Activated CD4-positive, CD25-positive, alpha-beta regulatory T cell treated with anti-CD3 and anti-CD28 coated beads, Interleukin-2, amount 50 U/mL, for 24 hours (primary cell): ENCODE data around the gene DNAJB12.
"Not testable (repeated sequence)": the region's sequence is repeated elsewhere in the genome, so short reads cannot be mapped to it uniquely, and the experiment has no call there.

Experiments used
- ATAC-seq, 2 donors: fragments of 150-1000 bp; cut with Tn5 transposase; one replicate each; pipeline ENCODE4 v1.10.0; 2021; ENCODE audit warnings: mild to moderate bottlenecking in 1 of 2, moderate library complexity in 1 of 2

The DNAJB12 gene

DNA sequence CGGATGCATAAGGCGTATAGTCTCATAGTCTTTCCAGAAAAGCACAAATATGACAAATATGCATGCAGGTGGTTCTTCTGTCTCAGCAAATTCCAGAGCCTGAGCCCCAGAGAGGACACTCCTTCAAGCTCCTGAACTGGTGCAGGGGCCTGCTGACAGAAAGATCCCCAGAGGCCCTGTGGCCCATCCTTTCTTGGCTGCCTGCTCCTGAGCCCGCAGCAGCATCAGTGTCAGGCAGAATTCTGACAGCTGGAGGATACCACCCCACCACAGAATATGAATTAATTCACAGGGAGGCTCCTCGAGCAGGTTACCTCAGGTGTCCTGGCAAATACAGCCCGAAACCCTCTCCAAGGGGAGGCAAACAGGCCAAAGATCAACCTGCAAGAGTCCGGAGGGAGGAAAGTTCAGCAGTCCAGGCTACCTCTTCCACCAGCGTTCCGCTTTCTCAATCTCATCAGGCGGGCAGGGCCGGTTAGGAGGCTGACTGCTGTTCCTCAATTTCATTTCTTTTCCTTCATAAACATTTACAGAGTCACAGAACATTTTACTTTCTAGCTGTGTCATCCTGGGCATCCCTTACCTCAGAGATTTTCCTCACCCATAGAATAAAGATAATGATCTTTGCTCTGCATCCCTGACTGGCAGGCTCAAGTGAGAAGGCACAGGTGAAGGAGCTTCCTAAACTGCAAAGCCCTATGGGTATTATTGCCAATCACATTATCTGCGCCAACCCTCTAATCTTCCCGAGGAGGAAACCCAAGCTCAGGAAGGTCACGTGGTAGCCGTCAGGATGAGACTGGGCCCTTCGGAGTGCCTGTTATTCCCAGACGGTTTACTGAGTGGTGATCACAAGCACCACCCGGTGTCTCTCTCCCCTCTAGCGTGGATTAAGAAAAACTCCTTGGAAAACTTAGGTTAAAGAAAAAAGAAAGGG, 1.4 kb downstream of the DNAJB12 start:
- ATAC-seq: no peak

DNA sequence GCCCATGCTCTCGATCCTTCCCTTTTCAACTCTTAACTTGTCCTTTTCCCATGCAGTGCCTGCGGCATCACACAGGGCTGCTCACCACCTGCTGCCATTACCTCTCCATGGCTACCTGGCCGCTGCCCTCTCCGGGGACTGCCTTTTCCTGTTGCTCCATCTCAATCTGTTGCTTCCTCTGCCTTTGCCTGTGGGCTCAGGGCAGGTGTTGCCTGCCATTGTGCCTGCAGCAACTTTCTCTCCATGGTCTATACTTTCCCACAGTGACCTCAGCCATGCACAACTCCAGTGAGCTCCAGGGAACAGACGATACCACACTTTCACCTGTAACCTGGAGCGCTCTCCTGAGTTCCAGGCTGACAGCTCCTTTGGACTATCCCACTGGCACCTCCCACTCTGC, 3.2 kb downstream of the DNAJB12 start:
- no peak for ATAC-seq

DNA sequence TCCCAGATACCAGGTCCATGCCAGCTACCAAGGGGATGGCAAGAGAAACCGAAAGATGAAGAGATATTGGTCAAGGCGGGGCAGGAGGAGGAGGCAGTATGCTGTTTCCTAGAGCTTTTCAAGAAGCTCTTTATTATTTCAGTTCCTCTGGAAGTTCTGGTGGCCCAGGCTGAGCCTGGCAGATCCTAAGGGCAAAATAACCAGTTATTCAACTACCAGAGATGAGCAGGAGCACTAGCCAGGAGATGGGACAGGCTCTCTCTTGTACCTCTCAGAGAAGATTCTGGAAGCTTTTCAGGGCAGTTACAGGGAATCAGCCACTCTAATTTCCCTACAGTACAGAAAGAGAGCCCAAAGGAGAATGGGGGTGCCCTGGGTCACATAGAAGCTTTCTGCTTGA, 5.3 kb downstream of the DNAJB12 start:
- ATAC-seq: no peak

DNA sequence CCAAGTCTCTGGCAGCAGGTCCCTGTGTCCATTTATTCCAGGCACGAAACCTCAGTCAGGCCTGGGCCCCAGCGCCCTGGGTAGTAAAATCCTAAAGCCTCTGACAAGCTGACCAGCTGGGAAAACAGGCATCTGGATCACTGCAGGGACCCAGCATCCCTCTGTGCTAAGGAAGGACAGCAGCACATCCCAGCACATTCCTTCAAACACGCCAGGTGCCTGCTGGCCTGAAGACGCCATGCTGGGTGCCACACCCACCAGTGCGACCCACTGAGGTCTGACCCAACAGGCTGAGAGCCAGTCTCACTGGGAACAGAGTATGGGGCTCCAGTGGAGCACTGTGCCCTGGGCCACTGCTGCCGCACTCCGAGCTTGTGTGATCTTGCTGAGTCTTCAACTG, 6.4 kb downstream of the DNAJB12 start:
- ATAC-seq: no peak

DNA sequence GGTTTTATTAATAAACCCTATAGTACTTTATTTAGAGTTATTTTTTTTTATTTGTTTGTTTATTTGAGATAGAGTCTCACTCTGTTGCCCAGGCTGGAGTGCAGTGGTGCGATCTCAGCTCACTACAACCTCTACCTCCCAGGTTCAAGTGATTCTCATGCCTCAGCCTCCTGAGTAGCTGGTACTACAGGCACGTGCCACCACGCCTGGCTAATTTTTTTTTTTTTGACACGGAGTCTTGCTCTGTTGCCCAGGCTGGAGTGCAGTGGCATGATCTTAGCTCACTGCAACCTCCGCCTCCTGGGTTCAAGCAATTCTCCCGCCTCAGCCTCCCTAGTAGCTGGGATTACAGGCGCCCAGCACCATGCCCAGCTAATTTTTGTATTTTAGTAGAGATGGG, 8.6 kb downstream of the DNAJB12 start:
- not testable (repeated sequence) for ATAC-seq

DNA sequence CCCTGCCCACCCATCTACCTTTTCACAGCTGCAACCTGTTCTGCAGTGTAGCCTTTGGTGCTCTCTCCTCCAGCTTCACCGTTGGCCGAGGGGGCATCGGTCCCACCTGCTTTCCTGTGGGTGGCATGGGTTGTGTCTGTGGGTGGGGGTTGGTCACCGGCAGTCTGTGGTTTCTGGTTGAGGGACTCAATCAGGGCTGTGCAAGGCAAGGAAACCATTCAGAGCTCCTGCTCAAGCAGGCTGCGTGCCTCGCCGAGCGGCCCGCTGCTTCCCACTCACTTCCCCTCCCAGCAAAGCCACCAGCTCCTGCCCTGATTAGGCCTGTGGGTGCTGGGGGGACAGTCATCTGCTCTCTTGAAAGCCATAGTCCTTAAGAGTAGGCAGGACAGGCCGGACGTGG, 9.8 kb downstream of the DNAJB12 start:
- peak in 1 of 2 donors; percentile 28 for ATAC-seq

DNA sequence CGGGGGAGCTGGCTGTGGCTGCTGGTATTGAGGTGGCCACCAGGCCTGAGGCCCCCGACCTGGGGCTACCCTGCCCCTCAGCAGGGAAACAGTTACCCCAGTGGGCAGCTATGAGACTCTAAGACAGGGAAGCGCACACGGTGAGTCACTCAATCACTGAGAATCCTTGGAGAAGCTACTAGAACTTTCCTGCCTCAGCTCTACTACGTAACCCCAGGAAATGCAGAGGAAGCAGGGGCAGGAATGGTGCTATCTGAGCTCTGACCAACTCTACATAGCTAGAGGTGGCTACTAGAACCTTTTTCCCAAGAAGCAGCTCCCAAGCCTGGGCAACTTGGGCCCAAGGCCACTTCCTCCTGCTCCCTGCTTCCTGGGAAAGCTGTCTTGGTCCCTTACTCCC, 11.8 kb downstream of the DNAJB12 start:
- ATAC-seq: no peak

DNA sequence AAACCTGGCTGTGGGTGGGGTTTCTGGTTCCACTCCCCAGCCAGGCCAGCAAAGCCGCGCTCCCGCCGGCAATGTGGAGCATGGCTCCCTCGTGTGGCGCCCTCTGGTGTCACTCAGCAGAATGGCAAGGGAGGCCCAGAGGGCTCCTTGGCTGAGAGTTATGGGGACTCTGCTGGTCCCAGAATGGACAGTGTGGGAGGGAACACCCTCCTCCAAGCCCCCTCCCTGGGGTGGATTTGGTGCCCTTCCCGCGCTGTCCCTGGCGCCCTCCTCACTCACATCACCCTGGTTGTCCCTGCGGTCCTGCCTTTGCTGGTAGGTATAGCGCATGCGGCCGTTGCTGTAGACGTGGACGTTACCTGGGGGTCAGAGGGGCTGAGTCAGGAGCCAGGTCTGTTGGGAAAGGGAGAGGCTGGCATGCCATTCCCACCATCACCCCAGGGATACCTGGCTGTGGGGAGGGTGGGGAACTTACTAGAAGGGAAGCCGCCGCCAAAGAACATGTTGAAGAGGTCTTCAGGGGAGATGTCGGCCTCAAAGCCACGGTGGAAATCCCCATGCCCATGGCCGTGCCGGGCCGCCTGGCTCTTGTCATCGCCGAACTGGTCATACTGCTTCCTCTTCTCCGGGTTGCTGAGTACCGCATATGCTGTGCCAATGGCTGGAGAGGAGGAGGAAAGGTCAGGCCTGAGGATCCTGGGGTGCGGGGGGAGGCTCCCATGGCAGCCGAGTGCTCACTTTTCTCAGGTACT, 14.0 kb downstream of the DNAJB12 start:
- ATAC-seq: peak; percentile 51 to 70

DNA sequence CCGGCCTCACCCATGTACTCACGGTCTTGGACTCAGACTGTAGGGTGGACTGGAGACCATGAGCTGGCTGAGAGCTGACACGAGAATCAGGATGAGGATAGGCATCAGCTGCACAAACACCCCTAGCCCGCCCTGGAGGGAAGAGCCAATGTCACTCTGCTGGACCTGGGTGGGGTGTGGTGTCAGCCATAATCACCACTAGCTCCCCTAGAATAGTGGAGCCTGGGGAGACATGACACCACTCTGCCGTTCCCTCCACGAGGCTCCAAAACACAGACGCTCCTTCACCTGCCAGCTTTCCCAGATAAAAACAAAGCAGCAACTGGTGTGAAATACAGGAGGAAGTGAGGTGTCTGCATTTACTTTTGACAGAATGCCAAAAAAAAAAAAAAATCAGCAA, 16.5 kb downstream of the DNAJB12 start:
- no peak for ATAC-seq

DNA sequence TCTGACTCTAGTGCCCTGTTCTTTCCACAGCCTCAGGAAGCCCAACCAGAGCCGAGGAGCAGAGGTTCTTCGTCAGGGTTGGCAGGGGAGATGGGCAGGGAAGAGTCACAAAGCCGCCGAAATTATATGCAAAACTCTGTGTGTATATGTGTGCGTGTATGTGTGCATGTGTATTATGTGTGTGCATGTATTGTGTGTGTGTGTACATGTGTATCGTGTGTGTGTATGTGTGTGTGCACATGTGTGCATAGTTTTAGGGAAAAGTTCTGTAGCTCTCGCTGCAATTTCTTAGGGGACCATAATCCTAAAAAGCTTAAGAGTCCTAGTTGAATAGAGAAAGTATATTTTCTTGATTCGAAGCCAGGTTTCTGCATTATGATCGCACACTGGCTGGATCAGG, 17.0 kb downstream of the DNAJB12 start:
- no peak for ATAC-seq

DNA sequence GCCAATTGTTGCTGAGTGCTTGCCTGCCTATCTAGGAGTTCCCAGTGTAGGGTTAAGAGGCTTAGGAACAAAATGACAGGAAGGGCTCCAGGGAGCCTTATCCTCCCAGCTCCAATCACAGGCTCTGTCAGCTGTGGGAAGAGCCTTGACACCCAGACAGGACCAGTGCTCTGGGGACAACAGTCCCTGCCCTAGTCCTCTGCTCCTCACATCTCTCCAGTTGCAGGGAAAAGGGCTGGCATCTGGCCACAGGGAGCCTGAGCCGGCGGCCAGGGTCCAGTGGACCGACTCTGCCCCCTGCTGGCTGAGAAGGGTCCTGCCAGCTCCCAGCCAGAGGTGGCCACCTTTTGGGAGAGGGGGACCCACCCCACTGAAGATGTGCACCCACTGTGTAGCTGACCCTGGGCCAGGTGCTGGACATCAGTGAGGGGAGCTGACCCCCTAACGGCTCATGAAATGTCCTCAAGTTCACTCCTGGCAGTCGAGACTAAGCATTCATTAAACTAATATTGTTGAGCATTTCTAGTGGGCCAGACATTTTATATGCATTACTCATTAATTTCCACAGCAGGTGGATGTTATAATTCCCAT, 17.6 kb downstream of the DNAJB12 start:
- ATAC-seq: peak; percentile 20 to 30

DNA sequence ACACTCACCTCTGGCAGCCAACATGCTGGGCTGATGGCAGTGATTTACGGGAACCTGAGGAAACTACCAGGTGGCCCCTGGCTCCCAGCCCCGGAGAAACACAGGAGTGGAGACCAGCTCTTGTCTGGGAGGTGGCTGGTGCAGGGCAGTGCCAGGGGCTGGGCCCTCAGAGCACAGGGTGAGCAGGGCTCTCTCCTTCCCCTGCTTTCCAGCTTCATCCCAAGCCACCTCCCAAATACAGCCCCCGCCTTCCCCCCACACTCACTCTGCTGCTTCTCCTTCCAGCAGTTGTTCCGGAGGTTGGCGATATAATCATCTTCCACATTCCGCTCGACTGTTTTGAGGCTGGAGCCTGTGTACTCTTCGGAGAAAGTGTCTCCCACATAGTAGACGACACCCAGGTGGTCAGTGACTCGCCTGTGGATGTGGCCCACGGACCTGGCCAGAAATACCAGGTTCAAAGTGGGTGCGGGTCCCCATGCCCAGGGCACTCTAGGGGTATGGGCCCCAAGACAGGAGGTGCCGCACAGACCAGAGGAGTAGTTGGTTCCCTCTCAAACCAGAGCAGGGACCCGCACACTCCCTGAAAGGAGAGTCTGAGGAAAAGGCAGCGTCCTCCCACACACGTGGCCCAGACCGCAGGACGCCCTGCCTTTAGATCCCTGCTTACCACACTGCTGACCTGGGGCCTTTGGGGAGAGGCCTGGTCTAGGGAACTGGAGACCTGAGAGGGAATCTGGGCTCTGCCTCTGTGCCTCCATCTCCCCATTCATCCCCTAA, 18.3 kb downstream of the DNAJB12 start:
- no peak for ATAC-seq

DNA sequence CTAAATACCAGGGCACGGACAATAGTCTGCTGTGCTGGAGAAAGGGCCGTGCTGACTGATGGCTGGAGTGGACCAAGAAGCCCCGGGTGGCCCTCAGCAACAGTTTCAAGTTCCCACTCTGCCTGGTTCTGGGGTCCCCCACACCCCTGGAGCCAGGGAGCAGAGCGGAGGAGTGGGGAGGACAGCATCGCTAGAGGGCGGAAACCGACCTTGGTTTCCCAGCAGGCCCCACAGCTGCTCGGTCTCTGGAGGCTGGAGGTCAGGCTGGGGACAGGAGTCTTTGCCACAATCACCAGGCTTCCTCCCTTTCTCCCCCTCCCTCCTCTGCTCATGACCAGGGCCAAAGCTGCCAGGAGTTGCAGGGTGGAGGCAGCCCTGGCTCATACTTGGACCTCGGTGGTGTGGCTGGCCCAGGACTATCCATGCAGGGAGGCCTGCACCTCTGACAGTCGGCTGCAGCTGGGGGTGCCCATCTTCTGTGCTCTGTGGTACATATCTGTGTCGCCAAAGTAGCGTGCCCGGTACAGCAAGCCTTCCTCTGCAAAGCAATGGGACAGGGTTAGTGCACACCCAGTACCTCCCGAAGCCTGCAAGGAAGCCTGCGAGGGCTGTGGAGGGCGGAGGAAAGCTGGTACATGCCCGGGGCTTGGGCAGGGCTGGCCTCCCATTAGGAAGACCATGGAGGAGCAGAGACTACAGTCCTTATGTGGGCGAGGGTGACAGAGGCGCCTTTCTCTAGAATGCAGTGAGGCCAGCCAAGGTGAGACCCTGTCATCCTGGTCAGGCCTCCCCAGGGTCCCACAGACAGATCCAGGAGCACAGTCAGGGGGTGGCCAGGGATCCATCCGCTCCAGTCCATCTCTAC, 19.1 kb downstream of the DNAJB12 start:
- ATAC-seq: peak in 1 of 2 donors; percentile 1

DNA sequence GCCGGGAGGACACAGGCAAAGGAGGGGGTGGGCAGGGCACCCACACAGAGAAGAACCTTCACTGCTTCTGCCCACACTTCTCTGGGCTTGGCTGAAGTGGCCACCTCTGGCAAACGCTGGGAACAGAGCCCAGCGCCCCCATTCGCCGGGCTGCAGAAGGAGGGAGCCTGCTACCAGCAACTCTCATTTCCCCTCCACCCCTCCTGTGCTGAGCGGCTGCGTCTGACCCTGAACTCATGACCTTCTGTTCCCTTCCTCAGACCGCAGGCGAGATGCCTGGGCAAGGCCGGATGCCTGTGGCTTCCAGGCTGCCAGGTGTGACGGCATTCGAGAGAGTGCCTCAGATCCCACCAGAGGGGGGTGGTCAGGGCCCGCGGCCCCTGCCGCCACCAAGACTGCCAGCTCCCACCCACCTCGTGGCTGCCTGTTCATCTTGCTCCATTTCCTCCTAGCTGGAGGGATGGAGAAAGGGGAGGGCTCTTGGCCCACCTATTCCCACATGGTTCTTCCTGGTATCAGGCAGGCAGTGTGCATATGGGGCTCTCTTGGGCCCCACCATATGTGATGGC, 19.8 kb downstream of the DNAJB12 start:
- peak; percentile 50 to 56 for ATAC-seq

DNA sequence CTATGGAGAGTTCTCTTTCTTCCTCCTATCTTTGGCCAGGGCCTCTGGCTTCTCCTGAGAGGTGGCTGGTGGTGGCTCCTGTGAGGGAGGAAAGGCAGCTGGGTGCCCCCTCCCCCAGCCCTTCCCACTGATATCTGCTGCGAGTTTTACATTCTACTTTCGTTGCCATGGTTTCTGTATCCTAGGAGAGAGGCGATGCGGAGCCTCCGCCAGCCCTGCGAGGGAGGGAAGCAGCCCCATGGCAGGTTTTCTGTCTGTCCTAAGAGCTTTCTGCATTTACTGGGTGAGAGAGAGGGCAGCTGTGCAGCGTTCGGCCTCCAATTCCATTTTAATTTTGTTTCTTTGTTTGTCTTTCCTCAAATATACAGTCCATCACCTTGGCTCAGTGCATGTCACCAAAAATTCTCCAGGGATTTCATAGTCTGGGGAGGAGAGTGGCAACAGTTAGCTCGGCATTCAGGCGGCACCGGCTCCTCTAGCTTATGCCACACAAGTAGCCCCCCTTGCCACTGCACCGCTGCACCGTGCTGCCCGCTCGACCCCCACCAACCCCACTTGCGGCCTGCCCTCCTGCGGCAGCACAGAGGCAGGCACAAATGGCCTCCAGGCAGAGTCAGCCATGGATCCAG, 20.4 kb downstream of the DNAJB12 start:
- ATAC-seq: no peak

DNA sequence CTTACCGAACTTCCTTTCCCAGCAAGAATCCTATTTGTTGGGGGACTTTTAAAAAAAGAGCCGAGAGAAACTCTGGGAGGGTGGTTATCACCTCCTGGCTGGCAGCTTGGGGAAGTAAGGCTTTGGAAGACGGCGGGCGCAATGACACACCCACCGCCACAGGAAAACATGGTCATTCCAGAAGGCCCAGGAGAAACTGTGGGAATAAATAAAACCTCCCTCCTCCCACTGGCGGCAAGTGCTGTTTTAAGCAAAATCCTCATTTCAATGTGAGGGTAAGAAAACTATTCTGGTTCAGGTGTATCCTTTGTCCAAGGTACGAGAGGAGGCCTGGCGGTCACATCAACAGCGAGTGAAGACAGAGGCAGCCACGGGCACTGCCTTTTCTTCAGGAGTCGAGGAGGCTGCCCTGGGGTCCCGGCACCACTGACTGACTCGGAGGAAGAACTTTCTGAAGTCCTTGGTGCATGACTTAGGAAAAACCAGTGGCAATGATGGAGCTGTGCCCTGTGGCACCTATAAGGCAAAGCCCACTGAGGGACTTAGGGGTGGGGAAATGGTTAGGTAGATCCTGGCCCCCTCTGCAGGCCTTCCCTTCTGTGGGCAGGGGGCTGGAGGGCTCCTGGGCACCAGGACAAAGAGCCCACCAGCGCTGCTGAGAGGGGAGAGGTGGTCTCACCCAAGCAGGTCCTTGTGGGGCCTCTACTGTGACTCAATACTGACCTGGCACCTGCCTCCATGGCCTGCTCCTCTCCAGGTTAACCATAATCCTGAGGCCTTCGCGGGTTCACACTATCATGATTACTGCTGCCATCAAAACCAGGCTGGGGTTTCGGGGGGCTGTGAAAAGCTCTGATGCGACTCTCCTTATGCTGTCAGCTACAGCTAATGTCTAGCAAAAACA, 21.4 kb downstream of the DNAJB12 start:
- no peak for ATAC-seq

DNA sequence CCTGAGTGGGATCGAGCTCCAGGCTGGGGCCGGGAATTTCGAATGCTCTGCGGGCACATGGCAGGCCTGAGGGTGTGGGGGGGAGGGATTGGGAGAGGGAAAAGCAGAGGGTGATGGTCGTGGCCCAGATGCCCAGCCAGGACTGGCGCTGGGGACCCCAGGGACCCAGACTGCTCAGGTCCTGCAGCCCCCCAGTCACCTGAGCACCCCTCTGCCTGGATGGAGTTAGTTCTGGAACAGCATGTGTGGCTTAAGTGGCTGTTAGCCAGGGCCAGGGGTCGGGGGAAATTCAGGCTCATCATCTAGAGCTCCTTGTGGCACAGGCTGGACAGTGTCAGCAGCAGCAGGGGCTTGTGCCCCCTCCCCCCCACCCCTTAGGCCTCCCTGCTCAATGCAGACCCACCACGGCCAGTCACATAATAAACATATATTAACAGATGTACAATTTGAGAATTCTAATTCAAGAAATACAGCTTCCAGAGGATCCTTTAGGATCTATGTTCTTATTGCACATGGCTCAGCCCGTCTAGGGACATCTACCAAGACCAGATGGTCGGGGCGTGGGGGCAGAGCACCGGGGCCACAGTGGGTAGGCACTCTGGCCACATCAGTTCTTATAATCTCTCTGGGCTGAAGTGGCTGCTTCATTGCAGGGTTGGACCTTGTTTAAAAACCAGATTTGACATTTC, 22.2 kb downstream of the DNAJB12 start:
- no peak for ATAC-seq

DNA sequence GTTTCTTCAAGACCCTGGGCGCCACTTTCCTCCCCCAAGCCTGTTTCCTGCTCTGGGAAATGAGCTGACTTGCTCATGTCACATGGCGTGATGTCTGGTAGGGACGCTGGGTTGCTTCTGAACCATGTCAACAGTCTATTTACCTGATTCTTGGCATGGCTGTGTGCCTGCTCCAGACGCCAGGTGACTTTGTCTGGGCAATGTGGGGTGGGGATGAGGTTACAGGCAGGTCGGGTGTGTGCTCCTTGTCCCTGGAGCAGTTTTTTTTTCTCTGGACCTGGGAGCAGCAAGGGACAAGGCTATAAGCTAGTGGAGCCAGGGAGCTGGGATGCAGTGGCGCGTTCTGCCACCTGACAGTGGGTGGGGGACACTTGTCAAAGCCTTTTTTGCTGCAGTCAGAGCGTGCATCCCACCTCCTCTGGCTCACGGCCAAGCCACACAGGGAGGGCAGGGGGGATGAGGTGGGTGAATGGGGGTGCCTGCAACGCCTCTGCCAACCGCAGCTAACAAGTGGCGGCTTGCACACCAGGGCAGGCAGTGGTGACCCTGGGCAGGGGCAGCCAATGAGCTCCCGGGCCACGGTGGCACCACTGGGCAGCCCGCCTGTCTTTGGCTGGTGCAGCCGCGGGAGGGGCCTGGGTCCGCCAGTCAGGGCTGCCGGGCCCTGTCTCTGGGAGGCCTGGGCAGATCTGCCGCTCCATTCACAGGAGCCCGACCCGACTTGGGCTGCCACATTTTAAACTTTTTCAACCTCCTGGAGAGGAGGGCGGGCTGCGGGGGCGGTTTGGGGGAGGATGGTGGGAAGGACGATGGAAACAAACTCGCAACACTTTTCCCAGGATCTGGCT, 22.9 kb downstream of the DNAJB12 start:
- ATAC-seq: peak; percentile 86 to 90
